Measurements from ENCODE around the gene DACH1. TPM values are rescaled to one million over a fixed set of nuclear protein-coding genes. Genes with fewer than 3 reads are reported as not detected.

Gene DACH1
- total RNA-seq, 2 experiments from 2014 or later = 0.71 to 0.89 TPM

DNA sequence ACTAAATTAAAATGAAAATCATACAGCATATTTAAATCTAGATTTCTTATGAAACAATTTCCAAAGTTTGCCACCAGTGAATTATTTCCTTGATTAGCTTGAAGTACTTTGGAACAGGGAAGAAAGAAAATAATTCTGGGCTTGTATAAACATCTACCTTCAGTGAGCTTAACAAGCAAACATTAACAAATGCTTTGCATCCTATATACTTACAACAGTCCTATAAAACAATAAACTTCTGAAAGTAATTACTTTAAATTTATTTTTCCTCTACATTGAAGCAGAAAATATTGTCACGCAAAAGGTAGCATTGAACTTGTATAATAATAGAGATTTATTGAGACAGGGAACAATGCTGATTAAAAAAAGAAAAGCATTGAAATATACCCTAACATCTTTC is 164.8 kb downstream of the DACH1 start:
- no peak for TF ChIP-seq CTCF (IDR thresholded peaks at IDR 0.05)
- H3K4me1 ChIP-seq (ENCODE audit: insufficient read depth, low read length) = no peaks in the 10 kb centered on the region
- Mint-ChIP-seq H3K4me1 (ENCODE audit: low read depth) (peaks cover 5% of the 10 kb centered on the region), H3K27me3 (no peaks in the 10 kb centered on the region), H3K4me3 (no peak overlapping the region), H3K36me3 (ENCODE audit: low read depth) (no peaks in the 10 kb centered on the region), H3K9me3 (no peaks in the 10 kb centered on the region), H3K27ac (no peak overlapping the region)
- no peaks in the 10 kb centered on the region for H3K27me3 ChIP-seq (ENCODE audit: control insufficient read depth in 1 of 2, insufficient read depth in 2 of 2, low read length in 2 of 2)
- intact Hi-C loops (cut with DNase I, micrococcal nuclease) = no loop called here
- ChIA-PET POLR2A (no interaction called here), CTCF (no interaction called here)
- H3K4me3 ChIP-seq (ENCODE audit: low read length) = no peak overlapping the region
- no peaks in the 10 kb centered on the region for H3K9me3 ChIP-seq (ENCODE audit: control insufficient read depth in 1 of 2, insufficient read depth in 1 of 2, low read length in 2 of 2)
- H3K27ac ChIP-seq (ENCODE audit: low read depth in 1 of 2, low read length in 2 of 2) = no peak overlapping the region
- ATAC-seq (ENCODE audit: poor library complexity) (no peak), DNase-seq (no peak)
- H3K36me3 ChIP-seq (ENCODE audit: insufficient read depth, low read length) = no peaks in the 10 kb centered on the region

GRCh38 chr13:71701741-71702140 is 165.3 kb downstream of the DACH1 start:
- H3K4me3 ChIP-seq (ENCODE audit: low read length) = no peak overlapping the region
- no peak overlapping the region for H3K27ac ChIP-seq (ENCODE audit: low read depth in 1 of 2, low read length in 2 of 2)
- H3K27ac Mint-ChIP-seq = no peak overlapping the region
- DNase-seq (no peak), ATAC-seq (ENCODE audit: poor library complexity) (no peak)
- H3K27me3 ChIP-seq (ENCODE audit: control insufficient read depth in 1 of 2, insufficient read depth in 2 of 2, low read length in 2 of 2) = no peaks in the 10 kb centered on the region
- H3K4me1 Mint-ChIP-seq (ENCODE audit: low read depth) = peaks cover 5% of the 10 kb centered on the region
- ChIA-PET CTCF (no interaction called here), POLR2A (no interaction called here)
- H3K9me3 ChIP-seq (ENCODE audit: control insufficient read depth in 1 of 2, insufficient read depth in 1 of 2, low read length in 2 of 2) = no peaks in the 10 kb centered on the region
- H3K4me3 Mint-ChIP-seq = no peak overlapping the region
- no peaks in the 10 kb centered on the region for H3K36me3 Mint-ChIP-seq (ENCODE audit: low read depth)
- no peak for TF ChIP-seq CTCF (IDR thresholded peaks at IDR 0.05)
- H3K27me3 Mint-ChIP-seq = no peaks in the 10 kb centered on the region
- intact Hi-C loops (cut with DNase I, micrococcal nuclease) = no loop called here
- no peaks in the 10 kb centered on the region for H3K4me1 ChIP-seq (ENCODE audit: insufficient read depth, low read length)
- no peaks in the 10 kb centered on the region for H3K36me3 ChIP-seq (ENCODE audit: insufficient read depth, low read length)
- H3K9me3 Mint-ChIP-seq = no peaks in the 10 kb centered on the region

- Histone ChIP-seq H3K9me3 (ENCODE audit: control insufficient read depth in 1 of 2, insufficient read depth in 1 of 2, low read length in 2 of 2) (no peaks in the 10 kb centered on the region), H3K27ac (ENCODE audit: low read depth in 1 of 2, low read length in 2 of 2) (no peak overlapping the region), H3K4me3 (ENCODE audit: low read length) (no peak overlapping the region), H3K4me1 (ENCODE audit: insufficient read depth, low read length) (no peaks in the 10 kb centered on the region), H3K36me3 (ENCODE audit: insufficient read depth, low read length) (no peaks in the 10 kb centered on the region), H3K27me3 (ENCODE audit: control insufficient read depth in 1 of 2, insufficient read depth in 2 of 2, low read length in 2 of 2) (no peaks in the 10 kb centered on the region)
- ChIA-PET POLR2A (no interaction called here), CTCF (no interaction called here)
- DNase-seq (no peak), ATAC-seq (ENCODE audit: poor library complexity) (no peak)
- intact Hi-C loops (cut with DNase I, micrococcal nuclease) = no loop called here
- H3K9me3 Mint-ChIP-seq = no peaks in the 10 kb centered on the region
- H3K4me1 Mint-ChIP-seq (ENCODE audit: low read depth) = peaks cover 5% of the 10 kb centered on the region
- H3K27me3 Mint-ChIP-seq = no peaks in the 10 kb centered on the region
- no peak overlapping the region for H3K4me3 Mint-ChIP-seq
- H3K36me3 Mint-ChIP-seq (ENCODE audit: low read depth) = no peaks in the 10 kb centered on the region
- TF ChIP-seq CTCF (IDR thresholded peaks at IDR 0.05) = no peak
- no peak overlapping the region for H3K27ac Mint-ChIP-seq
Observed at GRCh38 chr13:71699342-71699741, 167.7 kb downstream of the DACH1 start.

All from CD4-positive, alpha-beta T cell (primary cell).